ENCODE results near the gene KRTAP22-1.

The KRTAP22-1 gene

DNA sequence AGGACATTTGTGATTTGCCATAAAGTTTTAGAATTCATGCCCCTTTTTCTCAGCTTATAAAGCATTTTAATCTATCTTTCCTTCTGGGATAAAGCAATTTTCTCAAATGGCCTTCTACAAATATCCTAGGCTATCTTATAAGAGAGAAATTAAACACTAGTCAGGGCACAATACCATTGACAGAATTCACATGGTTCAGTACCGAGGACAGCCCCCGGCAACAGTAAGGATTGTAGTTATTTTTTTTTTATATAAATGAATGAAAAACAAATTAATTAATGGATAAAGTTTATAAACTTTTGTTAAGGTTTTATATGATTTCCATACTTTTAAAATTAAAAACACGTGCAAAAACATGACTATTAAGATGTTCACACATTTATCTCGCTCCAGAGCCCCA, 27.2 kb downstream of the KRTAP22-1 start:
- DNase-seq: no peak

DNA sequence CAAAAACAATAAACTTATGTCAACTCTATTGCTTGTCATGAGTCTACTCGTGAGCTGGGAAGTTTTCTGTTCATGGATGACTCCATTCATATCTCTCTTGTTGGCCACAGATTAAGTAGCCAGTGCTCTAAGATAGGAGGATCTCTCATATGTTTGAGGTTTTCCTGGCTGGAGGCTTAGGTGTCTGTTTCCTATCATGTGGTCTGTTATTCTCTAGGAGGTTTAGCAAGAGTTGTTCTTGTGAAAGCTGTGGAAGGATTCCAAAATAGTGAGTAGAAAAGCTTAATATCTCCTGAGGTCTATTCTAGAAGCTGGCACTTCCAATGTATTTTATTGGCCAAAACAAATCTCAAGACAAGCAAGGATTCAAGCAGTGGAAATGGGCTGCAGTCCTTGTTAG, 28.3 kb downstream of the KRTAP22-1 start:
- no peak for DNase-seq

DNA sequence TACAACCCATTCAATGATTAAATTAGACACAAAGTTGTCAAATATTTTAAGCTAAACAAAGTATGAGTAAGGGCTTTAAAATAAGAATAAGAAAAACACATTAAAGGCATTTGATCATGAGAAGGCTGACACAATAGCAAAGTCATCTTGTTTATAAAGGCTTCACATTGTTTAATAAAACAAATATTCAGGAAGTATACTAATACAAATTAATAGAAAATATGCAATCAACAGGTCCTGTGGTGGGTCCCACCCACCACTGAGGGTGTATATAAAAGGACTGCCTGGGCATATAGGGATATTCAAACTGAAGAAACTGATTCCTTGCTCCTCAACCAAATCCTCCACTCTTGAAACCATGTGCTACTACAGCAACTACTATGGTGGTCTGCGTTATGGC, 34.0 kb downstream of the KRTAP22-1 start, which contains the start of gene KRTAP20-2:
KRTAP20-2 (plus strand) TSS at position 301 of the 400 bp plus-strand sequence; CDS start at position 359, 58 bp downstream.
- no peak for DNase-seq

DNA sequence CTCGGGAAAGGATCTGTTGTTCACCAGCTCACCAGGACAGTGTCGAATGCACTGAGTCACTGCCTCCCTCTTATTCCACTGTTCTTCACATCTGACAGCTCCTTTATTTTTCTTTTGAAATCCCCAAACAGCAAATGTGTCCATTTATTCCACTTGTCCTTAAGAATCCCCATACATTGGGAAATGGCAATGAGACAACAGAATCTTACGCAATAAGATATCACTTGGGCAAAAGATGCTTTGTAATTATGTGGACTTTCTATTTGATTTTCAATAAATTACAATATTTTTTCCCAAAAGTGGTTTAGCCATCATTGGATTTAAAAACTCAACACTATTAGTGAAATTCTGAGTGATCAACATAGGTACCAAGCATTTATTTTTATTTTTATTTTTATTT, 37.8 kb downstream of the KRTAP22-1 start:
- DNase-seq: no peak

GRCh38 chr21:30642564-30642963, 41.7 kb downstream of the KRTAP22-1 start, which contains the start of gene KRTAP20-3:
KRTAP20-3 (plus strand) TSS chr21:30642864.
- DNase-seq: no peak

DNA sequence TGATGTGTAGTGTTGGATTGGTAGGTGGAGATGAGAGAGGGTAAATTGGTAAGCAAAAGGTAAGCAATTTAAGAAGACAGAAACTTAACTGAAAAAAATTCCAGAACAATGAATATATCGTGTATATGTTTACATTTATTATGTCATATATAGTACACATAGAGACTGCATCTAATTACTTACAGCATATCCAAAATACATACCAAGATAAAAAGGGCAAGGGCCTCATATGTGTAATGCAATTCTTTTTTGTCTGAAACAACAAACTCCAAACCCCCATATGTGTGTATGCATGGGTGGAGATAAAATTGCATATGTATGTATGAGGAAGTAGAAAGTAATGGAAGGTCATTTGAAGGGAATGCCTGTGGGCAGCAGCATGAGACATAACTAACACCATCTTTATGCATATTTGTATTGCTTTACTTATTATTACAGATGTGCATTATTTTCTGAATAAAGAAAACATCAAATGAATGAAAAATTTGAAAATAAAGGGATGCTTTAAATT, 46.1 kb downstream of the KRTAP22-1 start:
- no peak for DNase-seq

Data from stimulated activated naive CD4-positive, alpha-beta T cell treated with Interleukin-2 at 50 U/mL for 16 hours (primary cell).